ENCODE measurements around the gene AACS.

GRCh38 chr12:125136702-125137101 lies 71.5 kb downstream of the AACS start:
- no peak for TF ChIP-seq POLR2A (IDR thresholded peaks at IDR 0.05)
- no peak for TF ChIP-seq CTCF (IDR thresholded peaks at IDR 0.05)

Measured in right lobe of liver (tissue), 4 donors.